Measurements from ENCODE around the gene KRT32.

DNA sequence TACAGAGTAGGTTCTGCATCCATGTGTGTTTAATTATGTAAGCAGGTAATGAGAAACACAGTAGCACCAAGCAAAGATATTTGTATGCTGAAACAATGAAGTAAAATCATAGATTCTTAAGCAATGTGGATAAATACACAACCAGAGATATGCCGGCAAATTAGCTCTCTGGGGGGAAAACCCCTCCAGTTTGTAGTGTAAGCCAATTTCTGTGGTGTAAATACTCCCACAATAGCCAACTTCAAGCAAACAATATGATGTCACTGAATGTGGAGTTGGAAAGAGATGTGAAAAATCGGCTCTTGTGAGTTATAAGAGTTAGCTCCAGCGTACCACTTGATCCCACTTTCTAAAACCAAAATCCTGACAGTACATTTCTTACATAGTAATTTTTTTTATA lies 22.5 kb downstream of the KRT32 start:
- TF ChIP-seq POLR2A (IDR thresholded peaks at IDR 0.05): no peak
- TF ChIP-seq CTCF (IDR thresholded peaks at IDR 0.05): no peak
